Left hindlimb (tissue), 1 donor: ENCODE data around the gene DNAJC24.
A peak's percentile ranks its signal among the peaks of the same experiment; 100 is the strongest.
"Not testable (repeated sequence)": the region's sequence is repeated elsewhere in the genome, so short reads cannot be mapped to it uniquely, and the experiment has no call there.

Experiments
- DNase-seq: peaks from one replicate; pipeline ENCODE4 v3.0.0-alpha.2; 2018

DNAJC24 gene, protein sequence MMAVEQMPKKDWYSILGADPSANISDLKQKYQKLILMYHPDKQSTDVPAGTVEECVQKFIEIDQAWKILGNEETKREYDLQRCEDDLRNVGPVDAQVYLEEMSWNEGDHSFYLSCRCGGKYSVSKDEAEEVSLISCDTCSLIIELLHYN

DNA sequence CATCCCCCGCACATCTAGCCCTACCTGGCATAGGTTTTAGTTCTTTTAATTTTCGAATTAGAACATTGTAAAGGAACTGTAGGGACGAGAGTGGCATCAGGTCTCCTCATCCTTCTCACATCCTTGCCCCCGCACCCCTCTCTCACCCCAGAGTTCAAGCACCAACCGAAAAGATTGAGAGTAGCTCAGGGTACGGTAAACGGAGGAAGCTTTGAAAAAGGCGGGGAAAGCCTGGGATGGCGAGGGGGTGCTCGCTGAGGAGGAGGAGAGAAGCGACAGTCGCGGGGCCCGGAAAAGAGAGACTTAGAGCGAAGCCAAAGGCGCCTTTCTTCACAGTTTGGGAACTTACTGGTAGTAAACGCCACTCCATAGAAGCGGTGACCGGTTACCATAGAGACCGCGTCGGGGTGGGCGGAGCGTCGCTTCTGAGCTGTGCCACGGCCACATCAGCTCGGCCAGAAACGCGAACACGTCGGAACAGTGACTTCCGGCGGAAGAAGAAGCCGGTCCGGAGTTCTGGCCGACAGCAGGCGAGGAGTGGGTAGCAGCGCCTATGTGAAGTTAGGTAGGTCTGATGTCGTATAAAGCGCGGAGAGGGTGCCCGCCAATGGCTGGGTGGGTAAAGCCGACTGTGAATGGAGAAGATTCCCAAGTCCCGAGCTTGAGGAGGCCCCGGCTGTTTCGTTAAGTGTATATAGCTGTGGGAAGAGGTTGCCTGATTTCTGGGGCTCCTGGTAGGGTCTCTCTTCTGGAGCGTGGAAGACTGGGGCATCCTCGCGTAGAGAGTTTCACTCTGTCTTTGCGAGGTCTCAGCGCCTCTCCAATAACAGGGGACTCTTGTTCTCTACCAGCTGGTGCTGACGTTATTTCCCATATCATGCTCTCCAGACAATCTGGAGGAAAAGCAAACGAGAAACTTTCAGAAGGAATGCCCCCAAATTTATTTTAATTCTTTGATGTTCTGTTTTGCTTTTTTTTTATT lies at the start of gene DNAJC24, which contains the start of gene DCDC1:
Gene DNAJC24 (plus strand): TSS at position 513 of the 982 bp plus-strand sequence. CDS start 889 bp downstream, outside the sequence.
Gene DCDC1 (minus strand): TSS at position 392 of the 982 bp plus-strand sequence. CDS start 41,459 bp downstream, outside the sequence.
- DNase-seq, result peak; percentile 93

DNA sequence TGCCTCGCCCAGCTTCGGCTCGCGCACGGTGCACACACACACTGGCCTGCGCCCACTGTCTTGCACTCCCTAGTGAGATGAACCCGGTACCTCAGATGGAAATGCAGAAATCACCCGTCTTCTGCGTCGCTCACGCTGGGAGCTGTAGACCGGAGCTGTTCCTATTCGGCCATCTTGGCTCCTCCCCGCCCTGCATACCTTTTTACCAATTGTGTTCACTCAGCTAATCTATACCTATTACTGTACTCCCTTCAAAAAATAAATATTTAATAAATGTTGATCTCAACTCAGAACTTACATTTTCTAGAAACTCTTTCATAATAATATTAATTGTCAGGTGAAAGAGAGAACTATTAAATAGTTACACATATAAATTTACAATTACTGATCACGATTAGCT lies 48.2 kb upstream of the DNAJC24 start:
- DNase-seq, result not testable (repeated sequence)

DNA sequence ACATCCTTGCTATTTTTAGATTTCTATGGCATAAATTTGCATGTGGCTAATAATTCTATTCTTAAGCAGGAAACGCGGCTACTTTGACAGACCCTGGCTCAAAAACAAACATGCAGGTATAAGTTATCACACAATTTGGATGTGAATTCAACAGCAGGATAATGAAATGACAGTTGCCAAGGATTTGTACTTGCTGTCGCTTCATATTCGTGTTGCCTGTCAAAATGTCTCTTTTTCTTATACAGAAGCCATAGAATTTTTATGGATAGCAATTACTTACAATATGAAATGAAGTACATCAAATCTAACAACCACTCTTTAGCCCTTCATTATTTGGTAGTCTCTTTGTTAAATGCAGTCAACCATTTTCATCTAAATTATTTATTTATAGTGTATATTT lies 46.5 kb upstream of the DNAJC24 start:
- no peak for DNase-seq

DNA sequence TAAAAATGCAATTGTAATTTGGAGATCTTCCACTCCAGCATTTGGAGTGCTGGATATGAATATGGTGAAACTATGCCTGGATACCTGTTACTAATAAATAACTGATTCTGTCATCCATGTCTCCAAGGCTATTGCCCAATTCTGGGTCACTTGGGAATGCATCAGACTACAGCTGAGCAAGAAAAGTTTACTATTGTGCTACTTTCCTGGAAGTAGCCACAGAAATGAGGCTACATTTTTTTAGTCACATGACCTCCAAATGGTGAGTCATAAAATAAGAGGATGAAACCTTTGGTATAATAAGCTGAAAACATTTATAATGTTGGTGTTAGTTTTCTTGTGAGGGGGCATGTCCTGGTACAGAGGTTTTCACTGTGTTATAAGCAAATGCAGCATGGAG lies 44.5 kb upstream of the DNAJC24 start:
- DNase-seq, result no peak

DNA sequence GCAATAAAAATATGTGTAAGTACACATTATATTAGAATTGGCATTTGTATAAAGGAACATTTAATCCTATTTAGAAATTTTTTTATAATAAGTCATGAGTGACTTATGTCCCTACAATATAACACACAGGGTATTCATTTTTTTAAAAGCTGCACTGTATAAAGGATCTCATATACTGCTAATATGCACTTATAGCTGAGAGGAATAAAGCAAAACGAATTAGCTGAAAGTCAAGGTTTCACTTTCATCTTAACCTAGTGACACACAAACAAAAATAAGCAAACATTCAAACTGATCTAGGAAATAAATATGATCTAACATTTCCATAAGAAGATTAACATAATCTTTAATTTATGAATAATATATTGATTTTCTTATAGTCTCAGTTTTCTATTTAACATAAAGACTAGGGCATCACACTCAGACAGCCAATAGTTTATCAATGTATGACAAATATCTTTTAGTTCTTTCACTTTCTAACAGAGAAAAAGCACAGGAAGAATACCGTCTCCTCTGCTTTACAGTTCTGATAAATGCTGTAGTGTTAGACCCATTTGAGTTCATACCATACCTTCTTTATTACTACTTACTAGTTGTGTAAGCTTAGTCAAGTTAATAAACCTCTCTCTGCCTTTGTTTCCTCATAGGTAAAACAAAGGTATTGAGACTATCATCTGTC lies 43.1 kb upstream of the DNAJC24 start:
- DNase-seq, result no peak

DNA sequence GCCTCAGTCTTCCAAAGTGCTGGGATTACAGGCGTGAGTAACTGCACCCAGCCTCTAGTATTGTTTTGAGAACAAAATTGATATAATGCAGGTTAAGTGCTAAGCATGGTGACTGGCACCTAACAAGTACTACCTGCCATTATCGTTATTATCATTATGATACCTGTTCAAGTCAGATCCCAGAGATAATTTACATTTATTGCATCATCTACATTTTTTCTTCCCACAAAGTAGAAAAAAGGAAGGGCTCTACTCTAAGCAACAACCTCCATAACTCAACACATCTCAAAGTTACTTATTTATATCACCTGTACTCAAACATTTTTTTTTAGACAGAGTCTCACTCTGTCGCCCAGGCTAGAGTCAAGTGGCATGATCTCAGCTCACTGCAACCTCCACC lies 42.2 kb upstream of the DNAJC24 start:
- no peak for DNase-seq

DNA sequence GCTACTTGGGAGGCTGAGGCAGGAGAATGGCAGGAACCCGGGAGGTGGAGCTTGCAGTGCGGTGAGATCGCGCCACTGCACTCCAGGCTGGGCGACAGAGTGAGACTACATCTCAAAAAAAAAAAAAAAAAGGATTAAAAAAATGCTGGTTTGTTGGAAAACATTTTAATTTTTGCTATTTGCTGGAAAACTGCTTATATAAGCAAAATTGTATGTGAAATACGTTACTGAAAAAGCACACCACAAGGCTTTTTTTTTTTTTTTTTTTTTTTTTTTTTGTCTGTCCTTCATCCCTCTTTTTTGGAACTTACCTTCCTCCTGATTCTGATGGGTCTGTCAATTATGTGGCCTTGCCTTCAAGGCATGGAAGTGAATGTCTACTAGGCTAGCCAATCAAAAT lies 41.0 kb upstream of the DNAJC24 start:
- DNase-seq, result no peak

DNA sequence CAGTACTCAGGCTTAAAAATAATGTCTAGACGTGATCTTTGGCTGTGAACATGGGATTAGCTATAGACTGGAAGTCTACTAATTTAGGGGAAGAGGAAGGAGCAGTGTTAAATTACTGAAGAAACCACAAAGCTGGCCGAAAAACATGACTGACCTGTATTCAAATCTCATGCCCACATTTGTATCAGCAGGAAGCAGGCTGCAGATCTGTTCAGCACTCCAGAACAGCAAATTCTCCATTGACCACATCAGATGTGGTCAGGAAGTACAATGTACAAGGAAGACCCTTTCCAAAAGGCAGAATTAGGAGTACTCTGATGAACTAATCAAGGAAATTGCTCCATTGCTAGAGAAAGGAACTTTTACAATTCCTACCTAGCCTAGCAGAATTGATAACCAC lies 31.9 kb upstream of the DNAJC24 start:
- DNase-seq, result no peak

DNA sequence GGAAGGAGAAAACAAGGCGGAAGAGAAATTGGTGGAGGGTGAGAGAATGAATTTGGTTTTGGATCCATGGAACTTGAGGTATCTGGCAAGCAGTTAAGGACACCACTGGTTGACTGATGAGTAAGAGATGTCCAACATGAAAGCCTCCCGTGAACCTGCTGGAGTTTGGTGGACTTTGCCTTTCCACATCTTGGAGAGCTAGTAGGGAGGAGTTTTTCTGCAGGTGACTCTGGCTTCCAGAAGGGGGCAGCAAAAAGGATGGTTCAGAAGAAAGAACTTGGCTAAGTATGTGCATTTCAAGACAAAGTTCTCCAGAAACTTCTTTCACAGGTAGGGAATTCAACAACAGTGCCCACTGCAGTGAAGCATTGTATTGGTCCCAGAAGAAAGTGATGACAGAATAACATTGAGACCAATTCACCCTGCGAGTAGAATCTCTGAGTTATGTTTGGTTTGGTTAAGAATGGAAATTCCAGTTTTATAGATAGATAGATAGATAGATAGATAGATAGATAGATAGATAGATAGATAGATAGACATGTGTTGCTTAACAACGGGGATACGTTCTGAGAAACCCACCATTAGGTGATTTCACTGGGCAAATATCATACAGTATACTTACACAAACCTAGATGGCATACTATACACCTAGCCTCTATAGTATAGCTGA lies 28.6 kb upstream of the DNAJC24 start:
- no peak for DNase-seq

DNA sequence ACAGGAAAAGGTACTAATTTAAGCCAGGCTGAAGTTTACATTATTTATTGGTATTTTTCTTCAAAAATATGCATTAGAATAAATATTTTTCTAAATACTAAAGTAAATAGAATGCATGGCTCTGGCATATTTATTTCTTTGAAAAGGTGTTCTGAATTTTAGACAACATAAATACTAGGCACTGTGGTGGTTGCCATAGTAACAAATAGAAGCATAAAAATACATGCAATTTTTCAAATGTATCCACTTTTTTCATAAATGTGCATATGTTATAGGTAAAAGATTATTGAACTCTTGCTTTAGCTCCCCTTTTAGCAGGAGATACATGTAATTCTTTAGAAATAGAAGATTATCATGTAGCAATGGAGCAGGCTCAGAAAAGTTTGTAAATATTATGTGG lies 18.5 kb upstream of the DNAJC24 start:
- no peak for DNase-seq

DNA sequence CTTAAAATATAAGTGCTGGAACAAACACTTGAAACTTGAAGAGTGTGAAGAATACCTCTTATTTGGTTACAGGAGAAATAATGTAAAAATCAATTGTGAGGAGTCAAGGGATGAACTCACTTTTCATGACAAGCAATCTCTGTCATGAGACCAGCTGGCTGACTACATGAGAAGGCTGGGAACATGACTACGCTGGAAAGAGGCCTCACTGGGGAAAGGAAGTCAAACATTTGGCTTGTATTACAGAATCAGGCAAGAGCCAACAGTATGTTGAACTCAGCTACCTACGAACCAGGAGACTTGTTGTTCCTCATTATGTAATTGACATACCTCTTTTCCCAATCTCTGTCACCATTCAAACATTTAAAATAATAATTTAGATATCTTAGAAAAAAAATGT lies 14.5 kb upstream of the DNAJC24 start:
- no peak for DNase-seq

DNA sequence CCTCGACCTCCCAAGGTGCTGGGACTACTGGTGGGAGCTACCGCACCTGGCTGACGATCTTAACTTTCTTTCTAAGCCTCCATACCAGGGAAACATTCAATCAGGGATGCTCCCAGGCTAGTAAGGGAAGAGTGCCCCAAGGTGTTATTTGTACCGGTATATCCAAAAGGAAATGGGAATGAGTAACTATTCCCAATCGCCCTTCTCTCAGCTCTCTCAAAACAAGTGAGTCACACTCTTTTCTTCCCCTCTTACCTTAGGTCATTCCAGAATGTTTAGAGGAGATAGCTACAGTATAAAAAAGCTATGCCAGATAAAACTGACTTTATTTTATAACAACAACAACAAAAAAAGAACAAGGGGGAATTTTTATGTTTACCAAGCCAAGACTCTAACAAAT lies 13.8 kb upstream of the DNAJC24 start:
- DNase-seq, result no peak

DNA sequence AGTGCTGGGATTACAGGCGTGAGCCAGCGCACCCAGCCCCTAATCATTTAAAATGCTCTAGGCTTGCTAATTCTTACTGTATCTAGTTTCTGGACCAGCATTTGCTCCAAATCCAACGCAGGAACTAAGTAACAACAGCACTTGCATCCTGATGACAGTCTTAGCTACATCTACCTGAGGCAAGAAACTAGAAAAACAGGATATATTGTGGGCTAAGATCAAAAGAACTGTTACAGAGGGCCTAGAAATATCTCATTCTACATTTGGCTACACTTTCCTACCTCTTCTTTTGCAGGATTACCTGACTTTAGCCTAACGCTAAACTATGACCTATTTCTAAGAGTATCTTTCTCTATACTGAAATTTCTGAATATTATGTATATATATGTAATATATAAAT lies 7.9 kb upstream of the DNAJC24 start:
- DNase-seq, result no peak

DNA sequence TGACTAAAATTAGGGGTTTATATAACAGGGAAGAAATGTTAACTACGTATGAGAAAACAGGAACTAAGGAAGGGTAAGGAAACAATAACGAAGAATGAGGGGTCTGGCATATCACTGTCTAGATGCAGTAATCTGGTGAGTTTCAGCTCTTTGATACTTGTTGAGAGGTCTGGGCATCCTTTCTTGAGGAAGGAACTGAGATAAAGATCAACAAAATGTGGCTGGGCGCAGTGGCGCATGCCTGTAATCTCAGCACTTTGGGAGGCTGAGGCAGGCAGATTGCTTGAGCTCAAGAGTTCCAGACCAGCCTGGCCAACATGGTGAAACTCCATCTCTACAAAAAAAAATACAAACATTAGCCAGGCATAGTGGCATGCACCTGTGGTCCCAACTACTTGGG lies 2.9 kb upstream of the DNAJC24 start:
- no peak for DNase-seq

DNA sequence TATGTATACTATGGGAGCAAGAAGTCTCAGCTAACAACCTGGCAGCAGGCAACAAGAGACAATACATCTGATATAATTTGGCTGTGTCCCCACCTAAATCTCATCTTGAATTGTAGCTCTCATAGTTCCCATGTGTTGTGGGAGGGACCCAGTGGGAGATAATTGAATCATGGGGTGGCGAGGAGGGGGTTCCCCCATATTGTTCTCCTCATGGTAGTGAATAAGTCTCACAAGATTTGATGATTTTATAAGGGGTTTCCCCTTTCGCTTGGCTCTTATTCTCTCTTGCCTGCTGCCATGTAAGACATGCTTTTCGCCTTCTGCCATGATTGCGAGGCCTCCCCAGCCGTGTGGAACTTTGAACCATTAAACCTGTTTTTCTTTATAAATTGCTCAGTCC lies 6.2 kb downstream of the DNAJC24 start:
- no peak for DNase-seq

DNA sequence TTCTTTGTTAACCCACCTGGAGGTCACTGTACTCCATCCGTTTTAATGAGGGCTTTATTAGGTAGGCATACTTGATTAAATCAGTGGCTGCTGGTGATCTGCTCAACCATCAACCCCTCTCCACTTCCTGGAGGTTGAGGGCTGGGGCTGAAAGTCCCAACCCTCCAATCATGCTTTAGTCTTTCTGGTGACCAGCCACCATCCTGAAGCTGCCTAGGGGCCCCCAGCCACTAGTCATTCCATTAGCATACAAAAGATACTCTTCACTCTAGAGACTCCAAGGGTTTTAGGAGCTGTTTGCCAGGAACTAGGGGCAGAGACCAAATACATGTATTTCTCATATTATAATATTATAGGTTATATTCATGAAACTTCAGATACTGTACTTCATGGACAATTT lies 13.5 kb downstream of the DNAJC24 start:
- DNase-seq, result no peak

DNA sequence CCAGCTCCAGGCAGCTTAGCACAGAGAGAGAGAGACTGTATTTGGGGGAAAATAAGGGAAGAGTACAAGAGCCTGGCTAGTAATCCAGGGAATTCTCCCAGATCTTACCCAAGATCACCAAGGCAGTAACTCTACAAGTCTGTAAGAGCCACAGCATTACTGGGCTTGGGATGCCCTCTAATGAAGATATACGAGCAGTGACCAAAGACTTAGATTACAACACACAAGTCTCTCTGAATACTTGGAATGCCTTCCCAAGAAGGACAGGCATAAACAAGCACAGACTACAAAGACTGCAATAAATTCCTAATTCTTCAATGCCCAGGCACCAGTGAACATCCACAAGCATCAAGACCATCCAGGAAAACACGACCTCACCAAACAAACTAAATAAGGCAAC lies 17.7 kb downstream of the DNAJC24 start:
- DNase-seq, result no peak

DNA sequence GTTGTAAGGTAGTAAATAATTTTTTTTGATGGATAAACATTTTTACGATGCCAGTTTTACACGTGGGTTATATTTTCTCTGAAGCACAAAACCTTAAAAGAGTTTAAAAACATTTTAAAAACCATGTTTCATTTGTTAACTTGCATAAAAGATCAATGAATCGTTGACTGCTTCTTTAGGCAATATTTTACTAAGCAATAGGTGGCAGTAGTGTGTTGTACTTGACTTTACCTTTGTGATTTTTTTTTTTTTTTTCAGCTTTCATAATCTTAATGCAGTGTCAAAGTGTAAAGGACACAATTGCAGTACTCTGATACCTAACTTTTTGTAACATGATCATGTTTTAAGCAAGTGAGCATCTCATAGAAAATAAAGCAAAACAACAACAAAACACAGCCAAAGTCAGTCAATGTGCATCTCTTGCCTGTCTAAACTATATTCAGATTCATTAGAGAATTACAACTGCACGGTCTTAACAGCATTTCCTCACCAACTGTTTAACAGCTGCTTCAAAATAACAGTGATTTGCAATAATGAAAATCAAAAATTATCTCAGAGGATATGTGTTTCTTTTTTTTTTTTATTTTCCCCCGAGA lies 27.7 kb downstream of the DNAJC24 start:
- DNase-seq, result no peak

DNA sequence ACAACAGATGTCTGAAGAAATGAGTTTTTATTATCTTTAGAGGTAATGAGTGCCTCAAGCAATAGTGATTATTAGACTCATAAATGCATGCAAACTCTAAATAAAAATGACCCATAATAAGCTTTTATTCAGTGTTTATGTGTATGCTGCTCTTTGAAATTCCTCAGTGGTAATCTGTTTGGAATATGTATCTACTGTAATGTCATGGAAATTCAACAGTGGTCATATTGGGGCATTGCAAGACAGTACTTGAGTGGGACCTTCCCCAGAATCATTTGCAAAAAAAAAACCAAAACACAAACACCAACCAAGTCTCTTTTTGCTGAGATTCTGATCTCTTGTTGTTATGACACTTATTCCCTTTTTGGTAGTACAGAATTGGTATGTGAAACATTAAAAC lies 35.0 kb downstream of the DNAJC24 start:
- DNase-seq, result no peak

DNA sequence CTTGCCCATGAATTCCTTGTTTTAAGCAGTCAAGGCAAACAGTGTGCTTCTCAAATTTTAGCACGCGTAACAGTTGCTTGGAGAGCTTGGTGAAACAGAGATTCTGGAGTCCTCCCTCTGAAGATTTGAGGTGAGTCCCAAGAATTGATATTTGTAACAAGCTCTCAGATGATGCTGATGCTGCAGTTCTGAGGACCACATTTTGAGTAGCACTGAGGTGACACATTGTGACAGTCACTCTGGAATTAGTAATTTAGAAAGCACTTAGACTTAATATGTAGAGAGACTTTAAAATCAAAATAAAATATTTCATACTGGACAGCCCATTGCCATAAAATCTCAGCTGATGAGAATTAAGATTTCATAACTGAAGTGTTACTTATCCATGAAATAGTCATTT lies 38.5 kb downstream of the DNAJC24 start:
- no peak for DNase-seq

DNA sequence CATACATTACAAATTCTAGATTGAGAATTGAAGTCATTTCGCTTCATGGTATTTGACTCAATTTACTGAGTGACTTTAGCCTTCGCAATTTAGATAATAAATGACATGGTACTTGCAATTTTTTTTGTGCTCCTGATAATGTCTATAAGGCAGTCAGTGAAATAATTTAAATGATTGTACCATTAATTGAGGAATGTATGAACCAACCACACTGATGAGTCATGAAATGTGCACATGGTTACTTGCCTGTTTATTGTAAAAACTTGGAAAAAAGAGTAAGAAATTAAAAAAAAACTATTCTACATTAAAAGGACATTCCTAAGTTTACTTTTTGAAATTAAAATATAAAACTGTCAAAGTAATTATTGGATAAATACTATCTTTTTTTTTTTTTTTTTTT lies 43.3 kb downstream of the DNAJC24 start:
- DNase-seq, result no peak

DNA sequence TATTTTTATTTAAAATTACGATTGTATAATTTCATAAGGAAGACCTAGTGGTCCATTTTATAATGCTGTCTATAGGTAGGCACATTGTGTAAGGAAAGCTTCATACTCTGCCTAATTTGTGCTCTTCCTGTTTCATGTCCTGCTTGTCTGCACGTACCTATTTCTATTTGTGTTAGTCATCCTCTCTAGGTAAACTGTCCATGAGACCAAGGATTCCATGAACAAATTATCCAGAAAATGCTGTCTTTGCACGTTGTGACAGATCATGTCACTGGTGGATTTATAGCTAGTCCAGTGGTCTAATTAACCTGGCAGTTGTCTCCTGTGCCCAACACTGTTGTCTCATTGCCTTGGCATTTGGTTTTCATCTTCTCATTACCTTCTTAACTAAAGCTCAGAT lies 44.7 kb downstream of the DNAJC24 start:
- DNase-seq, result no peak

DNA sequence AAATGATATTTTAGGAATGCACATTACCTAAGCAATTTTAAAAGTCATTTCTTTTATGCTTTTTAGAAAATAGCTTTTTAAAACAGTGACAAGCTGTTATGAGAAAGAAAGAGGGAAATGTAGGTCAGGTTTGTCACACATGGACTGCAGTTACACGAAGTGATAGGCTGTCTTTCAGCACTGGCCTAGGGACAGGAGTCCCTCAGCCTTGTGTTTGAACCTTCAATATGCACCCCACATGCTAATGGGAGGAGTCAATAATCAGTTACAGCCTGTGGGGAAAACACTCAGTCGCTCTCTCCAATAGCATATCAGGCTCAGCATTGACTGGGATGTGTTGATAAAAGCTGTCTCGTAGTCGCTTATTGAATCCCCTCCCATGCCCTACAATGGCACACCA lies 45.8 kb downstream of the DNAJC24 start:
- DNase-seq, result no peak
